Effector memory CD8-positive, alpha-beta T cell (primary cell): ENCODE results near the gene NMT2.

ENCODE experiments used
- ATAC-seq: fragments of 150-1000 bp; cut with Tn5 transposase; replicated peaks from 2 replicates; pipeline ENCODE4 v1.10.0; 2021; ENCODE audit warnings: mild to moderate bottlenecking, moderate library complexity
- DNase-seq, 3 experiments: peaks; one replicate each; pipeline ENCODE4 v3.0.0; 2021
- H3K27ac Mint-ChIP-seq, 2 donors: one replicate each; pipeline ENCODE4 v1.8.0; 2022; ENCODE audit warnings: mild to moderate bottlenecking in 2 of 2, mixed read lengths in 2 of 2, moderate library complexity in 2 of 2
- H3K27me3 Mint-ChIP-seq, 2 donors: one replicate each; pipeline ENCODE4 v1.8.0; 2022; ENCODE audit warnings: mixed read lengths in 2 of 2
- H3K36me3 Mint-ChIP-seq: one replicate; pipeline ENCODE4 v1.8.0; 2022; ENCODE audit warnings: mild to moderate bottlenecking, moderate library complexity, mixed read lengths; ENCODE audit not compliant: insufficient read depth
- H3K4me1 Mint-ChIP-seq, 2 donors: one replicate each; pipeline ENCODE4 v1.8.0; 2022; ENCODE audit warnings: low read depth in 2 of 2, mixed read lengths in 2 of 2
- H3K4me3 Mint-ChIP-seq, 2 donors: one replicate each; pipeline ENCODE4 v1.8.0; 2022; ENCODE audit warnings: mild to moderate bottlenecking in 2 of 2, mixed read lengths in 2 of 2, moderate library complexity in 2 of 2
- H3K9me3 Mint-ChIP-seq, 2 donors: one replicate each; pipeline ENCODE4 v1.8.0; 2022; ENCODE audit warnings: mixed read lengths in 2 of 2

The NMT2 gene

GRCh38 chr10:15169555-15170401 lies 1.3 kb upstream of the NMT2 start:
- ATAC-seq (peak; percentile 44), DNase-seq (peak; percentile 49 to 54 (median 51))
- no peaks in the 10 kb centered on the region for H3K9me3 Mint-ChIP-seq
- peak overlapping the region; percentile 86 to 90 for H3K27ac Mint-ChIP-seq
- H3K36me3 Mint-ChIP-seq = peaks cover 7% of the 10 kb centered on the region
- peaks cover 36 to 47% of the 10 kb centered on the region in 2 donors for H3K4me1 Mint-ChIP-seq
- H3K27me3 Mint-ChIP-seq = no peaks in the 10 kb centered on the region
- H3K4me3 Mint-ChIP-seq = peak overlapping the region; percentile 90 to 97

DNA sequence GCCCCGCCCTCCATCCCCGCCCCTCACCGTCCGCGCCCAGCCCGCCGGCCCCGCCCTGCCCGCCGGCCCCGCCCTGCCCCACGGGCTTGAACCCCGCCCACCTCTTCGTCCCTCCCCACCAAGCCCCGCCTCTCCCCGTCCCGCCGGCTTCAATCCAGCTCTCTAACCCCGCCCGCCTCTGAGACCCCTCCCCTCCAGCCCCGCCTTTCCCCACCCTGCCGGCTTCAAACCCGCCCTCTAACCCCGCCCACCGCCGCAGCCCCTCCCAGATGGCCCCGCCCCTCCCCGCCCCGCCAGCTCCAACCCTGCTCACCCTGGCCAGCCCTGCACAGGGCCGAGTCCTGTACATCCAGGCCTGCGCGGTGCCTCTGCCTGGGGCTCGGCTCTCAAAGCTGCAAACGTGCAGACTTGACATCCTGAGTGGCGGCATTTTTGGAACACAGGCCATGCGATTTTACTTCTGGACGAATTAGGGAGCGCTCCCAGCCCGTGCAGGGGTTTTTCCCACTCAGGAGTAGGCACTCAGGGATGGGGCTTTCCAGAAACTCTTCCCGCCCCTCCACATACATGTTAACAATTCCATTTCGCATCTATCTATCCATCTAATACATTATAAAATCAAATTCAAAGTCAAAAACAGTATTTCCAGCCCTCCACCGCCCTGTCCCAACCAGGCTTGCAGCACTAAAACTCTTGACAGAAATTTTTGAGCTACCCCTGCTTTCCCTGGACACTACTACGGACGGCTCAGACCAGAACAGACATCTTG lies 477 bp upstream of the NMT2 start:
- H3K9me3 Mint-ChIP-seq = no peaks in the 10 kb centered on the region
- ATAC-seq (peak; percentile 63), DNase-seq (peak; percentile 83 to 89 (median 85))
- H3K27ac Mint-ChIP-seq = peak overlapping the region; percentile 90 to 93
- peaks cover 7% of the 10 kb centered on the region for H3K36me3 Mint-ChIP-seq
- no peaks in the 10 kb centered on the region for H3K27me3 Mint-ChIP-seq
- H3K4me1 Mint-ChIP-seq = peaks cover 40 to 51% of the 10 kb centered on the region in 2 donors
- H3K4me3 Mint-ChIP-seq = peak overlapping the region; percentile 92 to 97

DNA sequence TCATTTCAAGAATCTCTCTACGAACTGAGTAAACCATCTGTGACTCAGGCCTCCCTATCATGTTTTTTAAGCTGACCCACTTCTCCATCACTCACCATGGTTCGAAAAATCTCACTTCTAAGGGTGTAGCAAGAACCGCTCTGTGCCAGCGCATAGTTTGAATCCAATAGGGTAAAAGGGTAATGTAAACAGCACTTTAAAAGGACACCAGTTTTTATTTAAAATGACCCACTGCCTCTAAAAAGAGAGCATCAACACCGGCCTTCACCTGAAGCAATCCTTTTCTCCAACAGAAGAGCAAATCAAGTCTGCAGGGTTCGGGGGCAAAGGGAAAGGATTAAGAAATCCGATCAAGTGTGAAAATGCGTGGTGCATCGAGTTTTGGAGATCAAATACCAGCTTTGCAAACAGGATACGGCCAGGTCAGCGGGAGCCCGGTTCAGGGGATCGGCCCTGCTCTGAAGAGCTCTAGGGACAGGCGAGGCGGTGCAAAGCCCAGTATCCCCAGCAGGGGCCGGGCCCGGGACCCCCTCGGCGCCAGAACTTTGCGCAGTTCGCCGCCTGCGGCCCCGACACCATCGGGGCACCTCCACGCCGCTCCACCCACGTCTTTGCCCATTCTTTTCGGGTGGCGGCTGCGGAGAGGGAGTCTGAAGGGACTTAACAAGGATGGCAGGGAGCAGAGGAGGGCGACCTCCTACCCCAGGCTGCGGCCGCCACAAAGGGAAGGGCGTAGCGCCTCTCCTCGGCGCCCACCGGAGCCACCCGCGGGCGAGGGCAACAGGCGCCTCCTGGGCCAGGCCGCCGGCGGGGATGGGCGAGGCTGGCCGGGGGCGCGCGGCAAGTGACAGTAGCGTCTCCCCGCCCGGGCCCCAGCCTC lies 842 bp downstream of the NMT2 start:
- H3K4me1 Mint-ChIP-seq = peaks cover 39 to 47% of the 10 kb centered on the region in 2 donors
- H3K9me3 Mint-ChIP-seq = no peaks in the 10 kb centered on the region
- H3K4me3 Mint-ChIP-seq = peak overlapping the region; percentile 92 to 97
- DNase-seq = peak; percentile 36 to 44 (median 44)
- H3K27me3 Mint-ChIP-seq = no peaks in the 10 kb centered on the region
- peak overlapping the region; percentile 84 to 93 for H3K27ac Mint-ChIP-seq
- ATAC-seq = peak; percentile 17
- peaks cover 13% of the 10 kb centered on the region for H3K36me3 Mint-ChIP-seq

DNA sequence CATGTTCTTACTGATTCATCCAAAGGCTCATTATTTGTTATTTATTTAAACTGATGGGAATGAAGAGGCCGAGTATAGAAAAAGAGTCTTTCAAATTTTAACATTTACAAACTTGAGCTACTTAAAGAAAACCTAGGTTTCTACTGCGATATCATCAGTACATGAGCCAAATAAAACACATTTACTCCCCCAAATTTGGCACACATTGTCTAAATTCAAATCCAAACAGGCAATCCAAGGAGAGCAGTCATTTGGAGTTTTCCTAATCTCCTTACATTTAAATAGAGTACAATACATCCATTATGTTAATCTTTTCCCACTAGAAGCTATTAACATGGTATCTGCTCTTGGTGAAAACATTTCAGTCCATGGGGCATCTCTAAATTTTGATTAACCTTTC lies 2.2 kb downstream of the NMT2 start:
- Mint-ChIP-seq H3K4me3 (peak overlapping the region; percentile 92 to 97), H3K36me3 (peaks cover 13% of the 10 kb centered on the region), H3K4me1 (peaks cover 41 to 50% of the 10 kb centered on the region in 2 donors), H3K27ac (peak overlapping the region in 1 of 2 donors; percentile 93), H3K27me3 (no peaks in the 10 kb centered on the region), H3K9me3 (no peaks in the 10 kb centered on the region)
- no peak for ATAC-seq
- DNase-seq = no peak

DNA sequence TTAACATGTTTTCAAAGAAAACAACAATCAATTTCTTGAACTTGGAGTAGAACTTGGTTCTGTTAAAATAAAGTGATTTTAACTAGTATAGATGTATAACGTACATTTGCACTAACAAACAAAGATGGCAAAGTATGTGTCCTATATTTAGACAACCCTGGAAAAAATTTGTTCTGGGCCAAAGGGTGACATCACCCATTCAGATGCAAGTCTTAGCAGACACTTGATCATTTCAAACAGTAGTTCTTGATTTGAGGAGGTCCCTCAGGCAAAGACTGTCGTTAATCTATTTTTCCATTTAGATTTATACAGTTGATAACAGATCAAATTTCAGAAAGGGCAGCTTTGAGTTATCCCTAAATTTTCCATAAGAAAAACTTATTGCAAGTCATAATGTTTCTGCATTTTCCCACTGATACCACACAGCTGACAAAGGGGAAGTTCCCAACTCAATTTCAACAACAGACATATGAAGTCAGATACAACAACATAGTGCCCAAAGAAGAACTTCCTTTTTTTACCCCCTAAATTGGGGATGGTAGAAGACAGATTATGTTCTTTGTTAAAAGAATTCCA lies 5.2 kb downstream of the NMT2 start:
- H3K4me3 Mint-ChIP-seq = no peak overlapping the region
- no peaks in the 10 kb centered on the region for H3K27me3 Mint-ChIP-seq
- DNase-seq (no peak), ATAC-seq (no peak)
- peaks cover 16% of the 10 kb centered on the region for H3K36me3 Mint-ChIP-seq
- H3K27ac Mint-ChIP-seq = no peak overlapping the region
- peaks cover 32 to 39% of the 10 kb centered on the region in 2 donors for H3K4me1 Mint-ChIP-seq
- no peaks in the 10 kb centered on the region for H3K9me3 Mint-ChIP-seq

GRCh38 chr10:15158972-15159371 lies 9.5 kb downstream of the NMT2 start:
- Mint-ChIP-seq H3K27ac (peak overlapping the region in 1 of 2 donors; percentile 25), H3K4me3 (no peak overlapping the region)

DNA sequence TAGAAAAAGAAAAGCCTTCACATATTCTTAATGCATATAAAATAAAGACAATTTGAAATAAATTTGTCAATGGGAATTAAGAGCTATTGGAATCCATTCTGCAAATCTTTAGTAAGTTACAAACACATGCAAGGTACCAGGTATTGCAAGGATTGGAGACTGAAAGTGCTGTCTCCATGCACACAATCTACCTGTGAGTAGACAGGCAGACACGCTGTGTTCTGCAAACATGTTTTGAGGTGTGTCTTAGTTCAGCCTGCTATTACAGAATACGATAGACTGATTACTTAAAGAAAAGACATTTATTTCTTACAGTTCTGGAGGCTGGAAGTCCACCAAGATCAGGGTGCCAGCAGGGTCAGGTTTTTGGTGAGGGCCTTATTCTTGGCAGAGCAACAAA lies 10.0 kb downstream of the NMT2 start:
- H3K4me1 Mint-ChIP-seq = peaks cover 25 to 26% of the 10 kb centered on the region in 2 donors
- H3K9me3 Mint-ChIP-seq = no peaks in the 10 kb centered on the region

More at GRCh38 chr10:15158972-15159371, 9.5 kb downstream of the NMT2 start:
- DNase-seq = no peak
- ATAC-seq = no peak
- H3K27me3 Mint-ChIP-seq = no peaks in the 10 kb centered on the region
- H3K4me1 Mint-ChIP-seq = peaks cover 22 to 26% of the 10 kb centered on the region in 2 donors
- no peaks in the 10 kb centered on the region for H3K9me3 Mint-ChIP-seq
- H3K36me3 Mint-ChIP-seq = peaks cover 22% of the 10 kb centered on the region

DNA sequence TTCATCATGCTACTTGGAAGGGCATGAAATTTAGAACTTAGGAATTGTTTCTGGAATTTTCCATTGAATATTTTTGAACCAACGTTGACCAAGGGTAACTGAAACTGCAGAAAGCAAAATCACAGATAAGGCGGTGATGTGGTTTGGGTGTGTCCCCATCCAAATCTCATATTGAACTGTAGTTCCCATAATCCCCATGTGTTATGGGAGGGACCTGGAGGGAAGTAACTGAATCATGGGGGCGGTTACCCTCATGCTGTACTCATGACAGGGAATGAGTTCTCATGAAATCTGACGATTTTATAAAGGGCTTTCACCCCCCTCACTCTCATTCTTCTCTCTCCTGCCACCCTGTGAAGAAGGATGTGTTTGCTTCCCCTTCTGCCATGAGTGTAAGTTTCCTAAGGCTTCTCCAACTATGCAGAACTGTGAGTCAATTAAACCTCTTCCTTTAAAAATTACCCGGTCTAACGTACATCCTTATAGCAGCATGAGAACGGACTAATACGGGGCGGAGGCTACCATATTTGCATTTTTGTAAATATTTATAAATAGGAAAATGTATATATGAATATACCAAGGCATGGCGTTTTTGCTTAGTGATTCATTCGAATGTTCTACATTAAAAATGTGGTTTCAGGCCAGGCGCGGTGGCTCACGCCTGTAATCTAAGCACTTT lies 12.4 kb downstream of the NMT2 start:
- H3K27ac Mint-ChIP-seq = no peak overlapping the region
- H3K27me3 Mint-ChIP-seq = no peaks in the 10 kb centered on the region
- peaks cover 32 to 40% of the 10 kb centered on the region in 2 donors for H3K4me1 Mint-ChIP-seq
- ATAC-seq = no peak
- no peak for DNase-seq
- no peaks in the 10 kb centered on the region for H3K9me3 Mint-ChIP-seq
- H3K4me3 Mint-ChIP-seq = no peak overlapping the region
- H3K36me3 Mint-ChIP-seq = peaks cover 15% of the 10 kb centered on the region

More for the DNA sequence above, 10.0 kb downstream of the NMT2 start:
- Mint-ChIP-seq H3K36me3 (peaks cover 17% of the 10 kb centered on the region), H3K27me3 (no peaks in the 10 kb centered on the region), H3K4me3 (no peak overlapping the region), H3K27ac (peak overlapping the region in 1 of 2 donors; percentile 25)
- DNase-seq (no peak), ATAC-seq (no peak)

GRCh38 chr10:15152556-15152955 lies 15.9 kb downstream of the NMT2 start:
- Mint-ChIP-seq H3K36me3 (peaks cover 13% of the 10 kb centered on the region), H3K9me3 (no peaks in the 10 kb centered on the region), H3K27ac (peak overlapping the region; percentile 5 to 64), H3K4me1 (peaks cover 21 to 34% of the 10 kb centered on the region in 2 donors), H3K4me3 (no peak overlapping the region), H3K27me3 (no peaks in the 10 kb centered on the region)
- ATAC-seq (no peak), DNase-seq (no peak)

- no peak for DNase-seq
- no peak overlapping the region for H3K27ac Mint-ChIP-seq
- ATAC-seq = no peak
- H3K27me3 Mint-ChIP-seq = no peaks in the 10 kb centered on the region
- no peaks in the 10 kb centered on the region for H3K9me3 Mint-ChIP-seq
- H3K36me3 Mint-ChIP-seq = peaks cover 2% of the 10 kb centered on the region
- H3K4me1 Mint-ChIP-seq = peaks cover 28 to 40% of the 10 kb centered on the region in 2 donors
- H3K4me3 Mint-ChIP-seq = no peak overlapping the region
Measured at GRCh38 chr10:15150563-15150962, 17.9 kb downstream of the NMT2 start.

DNA sequence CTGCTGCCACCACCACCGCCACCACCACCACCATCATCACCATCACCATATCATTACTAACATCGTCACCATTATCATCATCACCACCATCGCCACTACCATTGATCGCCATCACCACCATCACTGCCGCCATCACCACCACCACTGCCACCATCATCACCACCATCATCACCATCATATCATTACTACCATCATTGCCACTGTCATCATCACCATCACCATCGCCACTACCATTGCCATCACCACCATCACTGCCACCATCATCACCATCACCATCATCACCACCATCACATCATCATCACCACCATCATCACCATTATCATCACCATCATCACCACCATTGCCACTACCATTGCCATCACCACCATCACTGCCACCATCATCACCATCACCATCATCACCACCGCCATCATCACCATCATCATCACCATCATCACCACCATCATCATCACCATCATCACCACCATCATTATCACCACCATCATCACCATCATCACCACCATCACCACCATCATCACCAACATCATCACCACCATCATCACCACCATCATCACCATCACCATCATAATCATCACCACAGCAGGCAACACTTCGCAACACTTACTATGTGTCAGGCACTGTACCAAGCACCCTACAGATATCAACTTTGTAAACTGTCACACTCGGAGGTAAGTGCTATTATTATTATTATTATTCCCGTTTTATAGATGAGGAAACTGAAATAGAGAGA lies 19.3 kb downstream of the NMT2 start:
- H3K36me3 Mint-ChIP-seq = no peaks in the 10 kb centered on the region
- H3K4me1 Mint-ChIP-seq = peaks cover 38 to 50% of the 10 kb centered on the region in 2 donors
- DNase-seq (no peak), ATAC-seq (no peak)
- no peak overlapping the region for H3K27ac Mint-ChIP-seq
- H3K27me3 Mint-ChIP-seq = no peaks in the 10 kb centered on the region
- H3K4me3 Mint-ChIP-seq = no peak overlapping the region
- H3K9me3 Mint-ChIP-seq = no peaks in the 10 kb centered on the region
